HG03135 (cell line): Measurements from ENCODE around the gene COX6B1.
"Not testable (repeated sequence)": the region's sequence is repeated elsewhere in the genome, so short reads cannot be mapped to it uniquely, and the experiment has no call there.

ENCODE experiments used
- ATAC-seq: cut with Tn5 transposase; IDR thresholded peaks from one replicate; pipeline ENCODE4 v1.9.1; 2021; ENCODE audit warnings: mild to moderate bottlenecking, moderate library complexity; ENCODE audit not compliant: unreplicated experiment

Gene COX6B1

GRCh38 chr19:35633727-35634440 is 14.2 kb upstream of the COX6B1 start:
- no peak for ATAC-seq

GRCh38 chr19:35636651-35637050 is 11.5 kb upstream of the COX6B1 start:
- ATAC-seq, result no peak

DNA sequence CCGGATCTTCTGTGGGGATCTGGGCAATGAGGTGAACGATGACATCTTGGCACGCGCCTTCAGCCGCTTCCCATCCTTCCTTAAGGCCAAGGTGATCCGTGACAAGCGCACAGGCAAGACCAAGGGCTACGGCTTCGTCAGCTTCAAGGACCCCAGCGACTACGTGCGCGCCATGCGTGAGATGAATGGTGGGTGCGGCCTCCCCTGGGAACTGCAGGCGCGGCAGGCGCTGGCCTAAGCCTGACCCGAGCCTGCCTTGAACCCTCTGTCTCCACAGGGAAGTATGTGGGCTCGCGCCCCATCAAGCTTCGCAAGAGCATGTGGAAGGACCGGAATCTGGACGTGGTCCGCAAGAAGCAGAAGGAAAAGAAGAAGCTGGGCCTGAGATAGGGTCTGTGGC is 11.0 kb upstream of the COX6B1 start:
- no peak for ATAC-seq

GRCh38 chr19:35639321-35639639 is 8.8 kb upstream of the COX6B1 start:
- no peak for ATAC-seq

- no peak for ATAC-seq
Measured at GRCh38 chr19:35639863-35640262, 8.3 kb upstream of the COX6B1 start.

- ATAC-seq, result no peak
Measured at GRCh38 chr19:35641515-35642151, 6.5 kb upstream of the COX6B1 start, which contains the start of gene ETV2. Gene ETV2, plus strand, starts transcription at chr19:35641745. Its CDS starts 716 bp downstream, at chr19:35642461.

DNA sequence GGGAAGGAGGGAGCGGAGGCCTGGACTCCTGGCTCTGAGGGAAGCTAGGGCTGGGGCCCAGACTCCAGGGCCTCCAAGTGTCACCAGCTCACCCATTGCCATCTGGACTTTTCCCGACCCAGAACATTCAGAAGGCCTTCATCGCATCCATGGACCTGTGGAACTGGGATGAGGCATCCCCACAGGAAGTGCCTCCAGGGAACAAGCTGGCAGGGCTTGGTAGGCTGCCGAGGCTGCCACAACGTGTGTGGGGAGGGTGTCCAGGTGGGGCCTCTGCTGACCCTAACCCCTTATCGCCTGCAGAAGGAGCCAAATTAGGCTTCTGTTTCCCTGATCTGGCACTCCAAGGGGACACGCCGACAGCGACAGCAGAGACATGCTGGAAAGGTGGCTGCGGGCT is 5.8 kb upstream of the COX6B1 start:
- no peak for ATAC-seq

- no peak for ATAC-seq
Measured at GRCh38 chr19:35642798-35643254, 5.3 kb upstream of the COX6B1 start.

GRCh38 chr19:35643255-35644205 is 4.6 kb upstream of the COX6B1 start:
- peak; percentile 35 for ATAC-seq

DNA sequence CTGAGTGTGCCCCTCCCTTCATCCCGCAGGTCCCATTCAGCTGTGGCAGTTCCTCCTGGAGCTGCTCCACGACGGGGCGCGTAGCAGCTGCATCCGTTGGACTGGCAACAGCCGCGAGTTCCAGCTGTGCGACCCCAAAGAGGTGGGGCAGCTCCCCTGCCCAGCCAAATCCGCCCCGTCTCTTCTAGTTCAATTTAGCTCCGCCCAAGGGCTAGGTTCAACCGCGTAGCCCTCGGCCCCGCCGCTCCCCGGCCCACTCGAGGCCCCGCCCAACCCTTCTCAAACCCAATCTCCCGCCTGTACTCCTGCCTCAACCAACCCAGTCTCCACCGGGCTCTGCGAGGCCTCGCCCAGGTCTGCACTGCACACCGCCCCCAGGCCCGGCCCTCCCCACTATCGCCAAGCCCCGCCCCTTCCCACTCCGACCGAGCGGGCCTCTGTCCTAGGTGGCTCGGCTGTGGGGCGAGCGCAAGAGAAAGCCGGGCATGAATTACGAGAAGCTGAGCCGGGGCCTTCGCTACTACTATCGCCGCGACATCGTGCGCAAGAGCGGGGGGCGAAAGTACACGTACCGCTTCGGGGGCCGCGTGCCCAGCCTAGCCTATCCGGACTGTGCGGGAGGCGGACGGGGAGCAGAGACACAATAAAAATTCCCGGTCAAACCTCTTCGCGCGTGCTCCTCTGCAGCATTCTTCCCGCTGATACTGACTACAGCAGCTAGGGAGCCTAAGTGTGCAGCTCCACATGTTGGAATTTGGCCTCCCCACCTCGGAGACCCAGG is 3.7 kb upstream of the COX6B1 start:
- ATAC-seq, result peak; percentile 59

- ATAC-seq, result no peak
Measured at GRCh38 chr19:35644987-35645679, 3.0 kb upstream of the COX6B1 start.

DNA sequence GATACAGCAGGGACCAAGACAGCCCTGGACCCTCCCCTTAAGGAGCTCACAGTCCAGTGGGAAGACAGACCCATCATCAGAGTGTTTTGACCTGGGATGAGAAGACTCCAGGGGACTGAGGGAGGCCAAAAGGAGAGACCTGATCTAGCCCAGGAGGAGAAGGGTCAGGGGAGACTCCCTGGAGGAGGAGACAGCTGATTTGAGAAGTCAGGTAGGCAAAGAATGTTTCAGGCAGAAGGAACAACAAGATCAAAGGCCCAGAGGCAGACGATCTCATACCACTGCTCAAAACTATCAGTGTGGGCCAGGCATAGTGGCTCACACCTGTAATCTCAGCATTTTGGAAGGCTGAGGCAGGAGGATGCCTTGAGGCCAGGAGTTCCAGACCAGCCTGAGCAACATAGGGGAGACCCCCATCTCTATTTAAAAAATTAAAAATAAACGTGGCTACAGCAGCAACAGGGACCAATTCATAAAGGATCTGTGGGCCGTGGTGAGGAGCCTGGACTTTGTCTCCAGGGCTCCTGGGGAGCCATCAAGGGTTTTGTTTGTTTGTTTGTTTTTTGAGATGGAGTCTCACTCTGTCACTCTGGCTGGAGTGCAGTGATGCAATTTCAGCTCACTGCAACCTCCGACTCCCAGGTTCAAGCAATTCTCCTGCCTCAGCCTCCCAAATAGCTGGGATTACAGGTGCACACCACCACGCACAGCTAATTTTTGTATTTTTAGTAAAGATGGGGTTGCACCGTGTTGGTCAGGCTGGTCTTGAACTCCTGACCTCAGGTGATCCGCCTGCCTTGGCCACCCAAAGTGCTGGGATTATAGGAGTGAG is 2.2 kb upstream of the COX6B1 start:
- ATAC-seq, result no peak

GRCh38 chr19:35650581-35650980 is 2.5 kb downstream of the COX6B1 start:
- no peak for ATAC-seq

DNA sequence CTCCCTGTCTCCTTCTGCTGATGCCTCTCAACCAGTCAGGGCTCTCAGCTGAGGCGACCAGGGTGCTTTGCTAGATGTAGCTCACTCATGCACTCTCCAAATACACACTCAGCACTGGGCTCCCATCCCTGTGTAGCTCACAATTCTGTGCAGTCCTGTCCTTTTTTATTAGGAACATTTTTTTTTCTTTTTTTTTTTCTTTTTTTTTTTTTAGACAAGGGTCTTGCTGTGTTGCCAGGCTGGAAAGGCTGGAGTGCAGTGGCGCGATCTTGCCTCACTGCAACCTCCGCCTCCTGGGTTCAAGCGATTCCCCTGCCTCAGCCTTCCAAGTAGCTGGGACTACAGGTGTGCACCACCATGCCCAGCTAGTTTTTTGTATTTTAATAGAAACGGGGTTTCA is 6.7 kb downstream of the COX6B1 start:
- not testable (repeated sequence) for ATAC-seq

GRCh38 chr19:35655600-35655999 is 7.5 kb downstream of the COX6B1 start:
- no peak for ATAC-seq

DNA sequence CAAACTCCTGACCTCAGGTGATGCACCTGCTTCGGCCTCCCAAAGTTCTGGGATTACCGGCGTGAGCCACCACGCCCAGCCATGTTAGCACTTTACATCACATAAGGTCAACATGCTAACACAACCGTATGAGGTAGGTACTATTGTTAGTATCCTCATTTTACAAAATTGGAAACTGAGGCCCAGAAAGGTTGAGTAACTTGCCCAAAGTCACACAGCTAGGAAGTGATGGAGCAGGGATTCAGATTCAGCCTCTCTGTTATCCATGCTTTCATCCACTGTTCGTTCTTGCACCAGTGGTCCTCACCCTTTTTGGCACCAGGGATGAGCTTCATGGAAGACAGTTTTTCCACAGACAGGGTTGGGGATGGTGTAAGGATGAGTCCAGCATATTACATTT is 8.6 kb downstream of the COX6B1 start:
- no peak for ATAC-seq

DNA sequence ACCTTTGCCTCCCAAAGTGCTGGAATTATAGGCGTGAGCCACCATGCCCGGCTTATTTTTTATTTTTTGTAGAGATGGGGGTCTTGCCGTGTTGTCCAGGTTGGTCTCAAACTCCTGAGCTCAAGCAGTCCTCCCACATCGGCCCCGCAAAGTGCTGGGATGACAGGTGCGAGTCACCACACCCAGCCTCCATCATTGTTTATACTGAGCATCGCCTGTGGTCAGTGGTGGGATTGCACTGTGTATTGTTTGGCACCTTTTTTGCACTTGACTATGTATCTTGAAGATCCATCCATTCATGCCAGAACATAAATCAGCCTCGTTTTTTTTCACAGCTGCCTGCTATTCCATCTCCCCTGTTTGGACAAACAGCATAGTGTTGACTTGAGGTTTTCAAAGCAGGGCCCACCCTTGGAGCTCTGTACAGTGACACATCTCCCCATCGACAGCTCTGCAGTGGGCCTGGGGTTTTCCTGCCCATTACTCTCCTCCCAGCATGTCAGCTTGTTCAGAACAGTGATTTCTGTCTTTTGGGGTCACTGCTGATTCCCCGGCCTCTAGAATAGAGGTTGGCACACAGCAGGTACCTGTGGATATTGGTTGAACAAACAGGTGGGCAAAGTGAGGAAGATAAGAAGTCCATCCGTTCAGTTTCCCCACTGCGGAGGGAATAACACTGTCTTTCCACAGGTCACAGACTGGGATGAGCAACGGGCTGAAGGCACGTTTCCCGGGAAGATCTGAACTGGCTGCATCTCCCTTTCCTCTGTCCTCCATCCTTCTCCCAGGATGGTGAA is 10.0 kb downstream of the COX6B1 start:
- no peak for ATAC-seq

DNA sequence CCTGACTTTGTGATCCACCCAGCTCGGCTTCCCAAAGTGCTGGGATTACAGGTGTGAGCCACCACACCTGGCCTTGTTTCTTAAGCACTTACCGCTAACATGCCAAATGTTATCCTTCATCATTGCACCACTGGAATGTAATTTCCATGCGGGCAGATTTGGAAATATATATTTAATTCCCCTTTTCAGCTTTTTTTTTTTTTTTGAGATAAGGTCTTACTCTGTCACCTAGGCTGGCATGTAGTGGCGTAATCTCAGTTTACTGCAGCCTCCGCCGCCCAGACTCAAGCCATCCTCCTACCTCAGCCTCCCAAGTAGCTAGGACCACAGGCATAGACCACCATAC is 13.8 kb downstream of the COX6B1 start:
- no peak for ATAC-seq

DNA sequence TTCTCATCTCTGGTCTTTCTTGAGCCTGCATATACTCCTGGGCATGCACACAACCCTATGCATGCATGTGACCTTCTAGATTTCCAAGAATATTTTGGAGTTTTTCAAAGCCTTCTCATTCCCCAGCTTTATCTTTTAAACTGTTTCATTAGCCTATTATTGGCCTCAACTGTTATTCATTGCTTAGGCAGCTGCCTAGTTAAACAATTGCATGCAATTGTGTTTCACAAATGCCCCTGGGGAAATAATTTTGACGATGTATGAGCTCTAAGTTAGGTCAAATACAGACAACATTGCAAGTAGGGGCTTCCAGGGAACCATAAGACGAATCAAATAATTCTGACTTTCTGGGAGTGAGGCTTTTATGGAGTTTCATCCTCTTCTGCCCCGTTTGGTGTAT is 15.9 kb downstream of the COX6B1 start:
- no peak for ATAC-seq
